Hepatocyte (in vitro differentiated cells): ENCODE measurements around the gene ATOH8. TPM values are rescaled to one million over a fixed set of nuclear protein-coding genes. Genes with fewer than 3 reads are reported as not detected.

Experiments used
- DNase-seq: peaks from one replicate; pipeline ENCODE4 v3.0.0-alpha.2; 2016; ENCODE audit warnings: low spot score
- H2AFZ ChIP-seq: fragments of 200-600 bp; sonication (generic); 2 replicates; pipeline ENCODE4 v1.6.0; 2016; ENCODE audit warnings: antibody characterized with exemption, mild to moderate bottlenecking
- H3K27ac ChIP-seq: fragments of 200-600 bp; sonication (generic); 2 replicates; pipeline ENCODE4 v1.5.1; 2016; ENCODE audit warnings: mild to moderate bottlenecking
- H3K27me3 ChIP-seq: fragments of 200-600 bp; sonication (generic); 2 replicates; pipeline ENCODE4 v1.6.1; 2016
- H3K36me3 ChIP-seq: fragments of 200-600 bp; sonication (generic); replicated peaks from 2 replicates; pipeline ENCODE4 v1.5.1; 2016; ENCODE audit warnings: low read depth; ENCODE audit not compliant: insufficient read depth
- H3K4me1 ChIP-seq: fragments of 200-600 bp; sonication (generic); 2 replicates; pipeline ENCODE4 v1.5.1; 2016; ENCODE audit warnings: mild to moderate bottlenecking, moderate library complexity; ENCODE audit not compliant: insufficient read depth
- H3K4me2 ChIP-seq: fragments of 200-600 bp; sonication (generic); 2 replicates; pipeline ENCODE4 v1.6.0; 2016
- H3K4me3 ChIP-seq: fragments of 200-600 bp; sonication (generic); 2 replicates; pipeline ENCODE4 v1.5.1; 2016; ENCODE audit warnings: mild to moderate bottlenecking
- H3K79me2 ChIP-seq: fragments of 200-600 bp; sonication (generic); 2 replicates; pipeline ENCODE4 v1.6.0; 2017; ENCODE audit warnings: mild to moderate bottlenecking
- H3K9me2 ChIP-seq: fragments of 200-600 bp; sonication (generic); replicated peaks from 2 replicates; pipeline ENCODE4 v1.6.0; 2017; ENCODE audit warnings: mild to moderate bottlenecking; ENCODE audit not compliant: insufficient read depth
- H3K9me3 ChIP-seq: fragments of 200-600 bp; sonication (generic); 2 replicates; pipeline ENCODE4 v1.5.1; 2016; ENCODE audit warnings: low read depth, mild to moderate bottlenecking
- H4K20me1 ChIP-seq: fragments of 200-600 bp; sonication (generic); 2 replicates; pipeline ENCODE4 v1.6.0; 2016; ENCODE audit warnings: mild to moderate bottlenecking; ENCODE audit not compliant: insufficient read depth, poor library complexity, severe bottlenecking
- EZH2 ChIP-seq: fragments of 200-600 bp; sonication (generic); IDR thresholded peaks from 2 replicates; pipeline ENCODE4 v1.6.1; 2016; ENCODE audit warnings: antibody characterized with exemption, mild to moderate bottlenecking, borderline replicate concordance
- EZH2phosphoT487 ChIP-seq: fragments of 200-600 bp; sonication (generic); IDR thresholded peaks from one replicate; pipeline ENCODE4 v1.6.1; 2018; ENCODE audit warnings: antibody characterized with exemption, mild to moderate bottlenecking, low read depth, moderate library complexity; ENCODE audit not compliant: unreplicated experiment, severe bottlenecking
- WGBS: methylation state at CpG from one replicate; pipeline ENCODE4 v1.1.6; 2016; ENCODE audit warnings: low lambda C conversion rate; ENCODE audit errors: missing lambda C conversion rate; 5-methylcytosine and 5-hydroxymethylcytosine counted together
- polyA plus RNA-seq: library from polyadenylated mRNA; unstranded; fragments of >200 nt; fragmentation: Nextera tagmentation; extraction: Ambion mirVana; gene quantifications from 2 replicates; pipeline ENCODE4 v1.2.1, GENCODE V29; 2016
- total RNA-seq: library from RNA; depleted of rRNA; stranded (reverse); fragments of >200 nt; gene quantifications from 2 replicates; pipeline ENCODE4 v1.2.3, GENCODE V29; 2014
- TF ChIP-seq, protein P1 (sequence below): fragments of 200-600 bp; sonication (generic); IDR thresholded peaks from 2 replicates; pipeline ENCODE4 v1.5.1; 2016; ENCODE audit warnings: antibody characterized with exemption, mild to moderate bottlenecking; ENCODE audit not compliant: poor library complexity

ATOH8 gene
- total and polyA plus RNA-seq, 2 experiments from 2014 or later: 1.3 to 2.0 TPM

DNA sequence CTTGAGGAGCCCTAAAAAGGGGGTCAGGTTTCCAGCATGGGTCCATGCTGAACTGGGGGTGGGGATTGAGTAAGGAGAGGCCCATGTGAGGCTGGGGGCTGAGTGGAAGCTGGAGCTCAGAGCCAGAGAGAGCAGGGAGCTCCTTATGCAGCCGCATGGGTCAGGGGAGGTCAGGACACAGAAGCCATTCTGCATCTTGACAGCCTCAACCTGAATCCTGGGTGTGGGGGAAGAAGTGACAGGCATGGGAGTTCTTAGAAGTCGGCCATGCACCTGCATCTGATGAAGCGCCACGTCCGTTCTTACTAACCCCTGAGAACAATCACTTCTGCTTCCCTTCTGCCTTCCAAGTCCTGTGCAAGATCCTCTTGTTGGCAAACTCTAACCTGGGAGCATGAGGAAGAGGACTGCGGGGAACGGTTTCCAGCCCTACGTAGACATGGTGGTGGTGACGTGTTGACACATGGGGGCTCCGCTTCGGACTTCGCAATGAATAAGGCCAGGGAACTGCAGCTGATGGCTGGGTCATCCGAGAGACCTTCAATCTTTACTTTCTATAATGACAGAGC, 37.4 kb upstream of the ATOH8 start:
- H3K27ac ChIP-seq: no peak overlapping the region
- peaks cover 5% of the 10 kb centered on the region for H3K4me1 ChIP-seq
- H3K36me3 ChIP-seq: no peaks in the 10 kb centered on the region
- no peaks in the 10 kb centered on the region for H3K79me2 ChIP-seq
- H3K9me2 ChIP-seq: no peaks in the 10 kb centered on the region
- H2AFZ ChIP-seq: no peak overlapping the region
- DNase-seq: no peak
- no peaks in the 10 kb centered on the region for H3K27me3 ChIP-seq
- H3K4me3 ChIP-seq: no peak overlapping the region
- no peak overlapping the region for H3K4me2 ChIP-seq
- TF ChIP-seq EZH2 (no peak), EZH2phosphoT487 (no peak)
- WGBS: 69% methylated on average over 13 of the region's 13 CpGs
- no peaks in the 10 kb centered on the region for H4K20me1 ChIP-seq
- no peaks in the 10 kb centered on the region for H3K9me3 ChIP-seq

DNA sequence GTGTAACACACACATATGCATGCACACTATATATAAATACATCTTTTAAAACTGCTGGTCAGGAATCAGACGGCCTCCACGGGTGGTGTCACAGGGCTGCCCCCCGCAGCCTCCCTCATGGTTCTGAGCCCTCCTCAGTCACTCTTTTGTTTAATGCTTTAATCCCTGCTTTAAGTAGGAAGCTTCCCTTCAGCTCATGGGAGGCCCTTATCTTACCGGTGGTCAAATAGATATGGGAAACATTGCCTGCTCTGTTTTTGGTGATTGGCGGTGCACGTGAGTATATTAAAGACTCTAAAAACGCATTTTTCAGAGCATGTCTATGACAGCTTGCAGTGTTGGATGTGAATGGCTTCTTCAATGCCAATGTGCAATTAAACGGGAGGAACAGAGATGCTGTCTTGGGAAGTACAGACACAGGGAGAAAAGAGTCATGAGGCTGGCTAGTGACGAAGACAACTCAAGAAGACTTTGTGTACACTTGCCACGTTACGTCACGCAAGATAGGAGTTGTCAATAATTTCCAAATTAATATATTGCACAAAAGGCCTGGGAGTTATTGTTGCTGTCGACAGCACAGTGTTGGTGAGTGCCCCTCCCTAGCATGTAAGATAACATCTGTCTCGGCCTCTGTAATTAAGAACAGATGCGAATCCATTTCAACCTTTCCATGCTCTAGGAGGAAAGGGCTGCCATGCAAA, 36.3 kb upstream of the ATOH8 start:
- Histone ChIP-seq H3K9me2 (no peaks in the 10 kb centered on the region), H3K4me3 (no peak overlapping the region), H2AFZ (no peak overlapping the region), H3K79me2 (no peaks in the 10 kb centered on the region), H4K20me1 (no peaks in the 10 kb centered on the region), H3K36me3 (no peaks in the 10 kb centered on the region), H3K4me2 (no peak overlapping the region), H3K27me3 (no peaks in the 10 kb centered on the region), H3K9me3 (no peaks in the 10 kb centered on the region), H3K27ac (no peak overlapping the region), H3K4me1 (peaks cover 5% of the 10 kb centered on the region)
- DNase-seq: no peak
- TF ChIP-seq EZH2phosphoT487: no peak
- TF ChIP-seq, protein P1, sequence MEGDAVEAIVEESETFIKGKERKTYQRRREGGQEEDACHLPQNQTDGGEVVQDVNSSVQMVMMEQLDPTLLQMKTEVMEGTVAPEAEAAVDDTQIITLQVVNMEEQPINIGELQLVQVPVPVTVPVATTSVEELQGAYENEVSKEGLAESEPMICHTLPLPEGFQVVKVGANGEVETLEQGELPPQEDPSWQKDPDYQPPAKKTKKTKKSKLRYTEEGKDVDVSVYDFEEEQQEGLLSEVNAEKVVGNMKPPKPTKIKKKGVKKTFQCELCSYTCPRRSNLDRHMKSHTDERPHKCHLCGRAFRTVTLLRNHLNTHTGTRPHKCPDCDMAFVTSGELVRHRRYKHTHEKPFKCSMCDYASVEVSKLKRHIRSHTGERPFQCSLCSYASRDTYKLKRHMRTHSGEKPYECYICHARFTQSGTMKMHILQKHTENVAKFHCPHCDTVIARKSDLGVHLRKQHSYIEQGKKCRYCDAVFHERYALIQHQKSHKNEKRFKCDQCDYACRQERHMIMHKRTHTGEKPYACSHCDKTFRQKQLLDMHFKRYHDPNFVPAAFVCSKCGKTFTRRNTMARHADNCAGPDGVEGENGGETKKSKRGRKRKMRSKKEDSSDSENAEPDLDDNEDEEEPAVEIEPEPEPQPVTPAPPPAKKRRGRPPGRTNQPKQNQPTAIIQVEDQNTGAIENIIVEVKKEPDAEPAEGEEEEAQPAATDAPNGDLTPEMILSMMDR: no peak
- no peak for TF ChIP-seq EZH2
- 35% methylated on average over 15 of the region's 15 CpGs for WGBS

DNA sequence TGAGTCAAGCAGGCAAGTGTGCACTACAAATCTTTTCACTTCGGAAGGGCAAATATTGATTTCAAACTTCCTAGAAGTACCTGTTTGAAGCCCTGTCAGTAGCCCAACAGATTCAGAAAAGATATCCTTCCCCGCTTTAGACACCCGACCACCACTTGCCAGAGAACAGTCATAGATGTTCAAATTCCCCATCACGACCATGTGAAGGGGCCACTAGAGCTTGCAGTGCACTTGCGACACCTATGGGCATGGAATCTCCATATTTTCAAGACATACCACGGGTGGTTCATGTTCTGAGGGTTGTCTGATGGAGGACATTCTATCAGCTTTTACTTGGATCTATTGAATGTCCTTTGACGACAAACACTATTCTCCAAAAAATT, 35.8 kb upstream of the ATOH8 start:
- no peak for TF ChIP-seq EZH2
- Histone ChIP-seq H2AFZ (no peak overlapping the region), H3K27me3 (no peaks in the 10 kb centered on the region), H3K27ac (no peak overlapping the region), H3K36me3 (no peaks in the 10 kb centered on the region), H3K9me3 (no peaks in the 10 kb centered on the region), H3K79me2 (no peaks in the 10 kb centered on the region), H3K4me2 (no peak overlapping the region), H4K20me1 (no peaks in the 10 kb centered on the region), H3K4me3 (no peak overlapping the region), H3K4me1 (peaks cover under 1% of the 10 kb centered on the region), H3K9me2 (no peaks in the 10 kb centered on the region)
- DNase-seq: no peak
- 61% methylated on average over 7 of the region's 7 CpGs for whole genome bisulfite sequencing

DNA sequence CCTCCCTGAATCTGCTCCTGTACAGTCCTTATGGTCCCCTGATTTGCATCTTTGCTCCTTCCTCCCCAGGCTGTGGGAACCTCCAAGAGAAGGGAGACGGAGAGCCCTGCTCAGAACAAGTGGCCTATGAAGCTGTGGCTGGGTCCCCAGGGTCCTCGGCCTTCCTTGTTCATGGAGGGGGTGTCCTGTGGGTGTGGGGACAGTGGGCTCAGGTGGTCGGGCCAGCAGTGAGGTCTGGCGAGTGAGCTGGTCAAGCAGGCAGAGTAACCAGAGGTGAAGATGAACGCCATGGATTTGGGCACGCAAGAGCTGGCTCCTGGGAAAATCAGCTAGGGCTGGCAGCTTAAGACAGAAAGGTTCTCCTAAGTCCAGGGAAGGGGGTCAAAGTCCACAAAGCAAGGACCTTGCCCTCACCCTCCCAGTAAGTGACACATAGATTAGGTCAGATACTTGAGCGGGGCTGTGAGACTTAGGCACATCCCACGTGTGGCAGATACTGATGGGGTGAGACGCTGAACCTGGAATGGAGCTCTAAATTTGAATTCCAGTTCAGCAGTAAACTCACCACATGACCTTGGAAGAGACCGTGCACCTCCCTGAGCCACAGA, 34.8 kb upstream of the ATOH8 start:
- H3K27ac ChIP-seq: no peak overlapping the region
- no peak overlapping the region for H3K4me2 ChIP-seq
- TF ChIP-seq EZH2phosphoT487: no peak
- TF ChIP-seq EZH2: no peak
- TF ChIP-seq, protein P1: no peak
- H3K27me3 ChIP-seq: no peaks in the 10 kb centered on the region
- H3K4me1 ChIP-seq: no peaks in the 10 kb centered on the region
- no peaks in the 10 kb centered on the region for H4K20me1 ChIP-seq
- no peaks in the 10 kb centered on the region for H3K9me3 ChIP-seq
- H3K79me2 ChIP-seq: no peaks in the 10 kb centered on the region
- no peak overlapping the region for H3K4me3 ChIP-seq
- no peaks in the 10 kb centered on the region for H3K9me2 ChIP-seq
- DNase-seq: peak; percentile 45
- 83% methylated on average over 10 of the region's 10 CpGs for whole genome bisulfite sequencing
- no peaks in the 10 kb centered on the region for H3K36me3 ChIP-seq
- H2AFZ ChIP-seq: no peak overlapping the region
